Measurements from ENCODE around the gene SNN. TPM values are rescaled to one million over a fixed set of nuclear protein-coding genes. Genes with fewer than 3 reads are reported as not detected.

The SNN gene
- total and polyA plus RNA-seq, 9 of the 15 experiments (the other 6 are each of a cell fraction or from before 2014, with no cell fraction given), result 0.07 to 2.9 (median 1.9) TPM

DNA sequence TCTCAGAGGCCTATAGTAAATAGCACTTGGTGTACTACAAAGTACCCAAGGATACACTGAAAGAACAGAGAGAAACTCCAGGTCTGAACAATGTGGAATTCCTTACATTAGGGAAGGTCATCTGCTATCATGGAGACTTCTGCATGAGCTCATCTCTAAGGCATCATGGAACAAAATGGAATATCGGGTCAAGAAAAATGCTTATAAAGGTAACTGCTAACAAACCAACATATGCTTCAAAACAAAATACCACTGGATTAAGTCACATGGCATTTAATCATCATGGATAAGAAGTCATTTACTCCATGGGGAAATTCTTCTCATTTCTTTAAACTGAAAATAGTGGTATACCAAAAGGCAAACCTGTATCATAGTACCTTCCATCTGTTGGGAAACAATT is 40.2 kb downstream of the SNN start (continued):
- TF ChIP-seq, protein P1, sequence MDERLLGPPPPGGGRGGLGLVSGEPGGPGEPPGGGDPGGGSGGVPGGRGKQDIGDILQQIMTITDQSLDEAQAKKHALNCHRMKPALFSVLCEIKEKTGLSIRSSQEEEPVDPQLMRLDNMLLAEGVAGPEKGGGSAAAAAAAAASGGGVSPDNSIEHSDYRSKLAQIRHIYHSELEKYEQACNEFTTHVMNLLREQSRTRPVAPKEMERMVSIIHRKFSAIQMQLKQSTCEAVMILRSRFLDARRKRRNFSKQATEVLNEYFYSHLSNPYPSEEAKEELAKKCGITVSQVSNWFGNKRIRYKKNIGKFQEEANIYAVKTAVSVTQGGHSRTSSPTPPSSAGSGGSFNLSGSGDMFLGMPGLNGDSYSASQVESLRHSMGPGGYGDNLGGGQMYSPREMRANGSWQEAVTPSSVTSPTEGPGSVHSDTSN (CRISPR knock-in tag; IDR thresholded peaks at IDR 0.05; ENCODE audit: low read depth), result no peak
- TF ChIP-seq, protein P1 (tag; conservative IDR thresholded peaks at IDR 0.05; ENCODE audit: low read depth), result no peak
- TF ChIP-seq TRIM28 (IDR thresholded peaks at IDR 0.05) (no peak), KLF13 (tag; IDR thresholded peaks at IDR 0.05; ENCODE audit: borderline replicate concordance, low read depth) (no peak), ZNF175 (CRISPR knock-in tag; IDR thresholded peaks at IDR 0.05; ENCODE audit: low read depth) (no peak), MGA (IDR thresholded peaks at IDR 0.05) (no peak), ARID2 (IDR thresholded peaks at IDR 0.05) (no peak), MAFG (tag; conservative IDR thresholded peaks at IDR 0.05) (no peak), CXXC5 (CRISPR knock-in tag; IDR thresholded peaks at IDR 0.05) (no peak), ESRRA (IDR thresholded peaks at IDR 0.05; ENCODE audit: borderline replicate concordance, low read depth) (no peak), KAT2B (IDR thresholded peaks at IDR 0.05; ENCODE audit: low read depth, low read length) (no peak), ZNF644 (tag; IDR thresholded peaks at IDR 0.05; ENCODE audit: low read depth) (no peak), FOXJ3 (CRISPR knock-in tag; IDR thresholded peaks at IDR 0.05) (no peak)
- TF ChIP-seq, protein P2, sequence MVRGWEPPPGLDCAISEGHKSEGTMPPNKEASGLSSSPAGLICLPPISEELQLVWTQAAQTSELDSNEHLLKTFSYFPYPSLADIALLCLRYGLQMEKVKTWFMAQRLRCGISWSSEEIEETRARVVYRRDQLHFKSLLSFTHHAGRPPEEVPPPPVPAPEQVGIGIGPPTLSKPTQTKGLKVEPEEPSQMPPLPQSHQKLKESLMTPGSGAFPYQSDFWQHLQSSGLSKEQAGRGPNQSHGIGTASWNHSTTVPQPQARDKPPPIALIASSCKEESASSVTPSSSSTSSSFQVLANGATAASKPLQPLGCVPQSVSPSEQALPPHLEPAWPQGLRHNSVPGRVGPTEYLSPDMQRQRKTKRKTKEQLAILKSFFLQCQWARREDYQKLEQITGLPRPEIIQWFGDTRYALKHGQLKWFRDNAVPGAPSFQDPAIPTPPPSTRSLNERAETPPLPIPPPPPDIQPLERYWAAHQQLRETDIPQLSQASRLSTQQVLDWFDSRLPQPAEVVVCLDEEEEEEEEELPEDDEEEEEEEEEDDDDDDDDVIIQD (CRISPR knock-in tag; IDR thresholded peaks at IDR 0.05), result no peak

Measured in K562 (cell line).